SH-SY5Y (cell line): ENCODE measurements around the gene BARHL2.

ENCODE experiments used
- GATA2 ChIP-seq: IDR thresholded peaks from 2 replicates; pipeline ENCODE4 v1.6.1; 2011; ENCODE audit warnings: mild to moderate bottlenecking, low read depth, low read length
- GATA3 ChIP-seq: IDR thresholded peaks from 2 replicates; pipeline ENCODE4 v1.6.1; 2011; ENCODE audit warnings: low read depth, mild to moderate bottlenecking, low read length, moderate library complexity

DNA sequence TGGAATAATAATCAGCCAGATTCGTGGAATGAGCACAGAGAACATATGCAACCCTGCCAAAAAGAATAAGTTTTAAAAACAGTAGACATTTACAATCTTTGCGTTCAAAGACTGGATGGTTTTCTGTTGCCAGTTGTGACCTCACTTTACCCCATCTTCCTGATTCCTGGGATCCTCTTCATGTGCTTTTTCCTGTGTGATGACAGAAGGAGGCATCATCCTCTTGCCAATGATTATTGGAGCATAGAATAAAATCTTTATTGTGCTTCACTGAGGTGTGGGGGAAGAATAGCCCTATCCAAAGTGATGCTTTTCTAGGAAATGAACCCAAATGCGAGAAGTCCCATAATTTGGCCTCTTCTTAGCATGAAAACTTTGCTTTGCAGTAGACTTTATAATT, 15.0 kb upstream of the BARHL2 start:
- no peak for TF ChIP-seq GATA3
- TF ChIP-seq GATA2 = no peak
